A204.1 (cell line): Measurements from ENCODE around the gene AOPEP.
"Not testable (repeated sequence)": the region's sequence is repeated elsewhere in the genome, so short reads cannot be mapped to it uniquely, and the experiment has no call there.

Source experiments
- FAIRE-seq: peaks from 2 replicates; lab custom pipeline; 2012; peaks lifted over from hg19 to GRCh38; lab: Jason Lieb, UNC

AOPEP gene

GRCh38 chr9:94997727-94998126 is 271.2 kb downstream of the AOPEP start:
- no peak for FAIRE-seq

- FAIRE-seq: no peak
These were observed 273.3 kb downstream of the AOPEP start for GRCh38 chr9:94999832-95000231.

- FAIRE-seq: no peak
These were observed 274.3 kb downstream of the AOPEP start for GRCh38 chr9:95000821-95001220.

GRCh38 chr9:95001720-95002119 is 275.2 kb downstream of the AOPEP start:
- FAIRE-seq: no peak

- FAIRE-seq: no peak
These were observed 277.4 kb downstream of the AOPEP start for GRCh38 chr9:95003689-95004410.

- no peak for FAIRE-seq
These were observed 278.1 kb downstream of the AOPEP start for GRCh38 chr9:95004411-95005277.

GRCh38 chr9:95005278-95006143 is 279.0 kb downstream of the AOPEP start:
- FAIRE-seq: no peak

GRCh38 chr9:95007226-95007869 is 280.8 kb downstream of the AOPEP start:
- FAIRE-seq: no peak

GRCh38 chr9:95008151-95008771 is 281.8 kb downstream of the AOPEP start:
- FAIRE-seq: no peak

- FAIRE-seq: no peak
These were observed 283.0 kb downstream of the AOPEP start for GRCh38 chr9:95009459-95009858.

- FAIRE-seq: no peak
These were observed 283.9 kb downstream of the AOPEP start for GRCh38 chr9:95010431-95010838.

- FAIRE-seq: no peak
These were observed 285.7 kb downstream of the AOPEP start for GRCh38 chr9:95012035-95012708.

- FAIRE-seq: no peak
These were observed 286.4 kb downstream of the AOPEP start for GRCh38 chr9:95012902-95013301.

- no peak for FAIRE-seq
These were observed 288.4 kb downstream of the AOPEP start for GRCh38 chr9:95014917-95015316.

GRCh38 chr9:95015569-95015968 is 289.1 kb downstream of the AOPEP start:
- FAIRE-seq: no peak

GRCh38 chr9:95017062-95017461 is 290.6 kb downstream of the AOPEP start:
- FAIRE-seq: no peak

- FAIRE-seq: no peak
These were observed 291.2 kb downstream of the AOPEP start for GRCh38 chr9:95017661-95018060.

GRCh38 chr9:95018099-95018936 is 291.8 kb downstream of the AOPEP start:
- FAIRE-seq: no peak

- not testable (repeated sequence) for FAIRE-seq
These were observed 294.1 kb downstream of the AOPEP start for GRCh38 chr9:95020644-95021043.
